Measurements from ENCODE around the gene MYO3B.

MYO3B gene

DNA sequence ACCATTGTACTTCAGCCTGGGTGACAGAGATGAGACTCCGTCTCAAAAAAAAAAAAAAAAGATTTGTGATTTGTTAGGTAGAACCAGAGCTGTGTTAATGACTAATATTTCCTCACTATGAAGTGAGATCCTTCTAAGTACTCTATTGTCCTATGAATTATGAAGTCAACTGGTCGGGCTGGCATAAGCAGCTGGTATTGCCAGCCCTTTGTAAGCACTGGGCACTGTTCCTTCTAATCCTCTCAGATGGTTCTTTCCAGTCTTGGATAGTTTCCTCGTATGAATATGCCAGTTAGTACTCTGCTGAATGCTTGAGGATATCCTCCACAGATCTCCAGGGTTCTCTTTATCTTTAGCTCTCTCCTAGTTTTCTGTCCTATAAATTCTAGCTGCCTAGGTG is 314.1 kb downstream of the MYO3B start:
- DNase-seq = no peak

DNA sequence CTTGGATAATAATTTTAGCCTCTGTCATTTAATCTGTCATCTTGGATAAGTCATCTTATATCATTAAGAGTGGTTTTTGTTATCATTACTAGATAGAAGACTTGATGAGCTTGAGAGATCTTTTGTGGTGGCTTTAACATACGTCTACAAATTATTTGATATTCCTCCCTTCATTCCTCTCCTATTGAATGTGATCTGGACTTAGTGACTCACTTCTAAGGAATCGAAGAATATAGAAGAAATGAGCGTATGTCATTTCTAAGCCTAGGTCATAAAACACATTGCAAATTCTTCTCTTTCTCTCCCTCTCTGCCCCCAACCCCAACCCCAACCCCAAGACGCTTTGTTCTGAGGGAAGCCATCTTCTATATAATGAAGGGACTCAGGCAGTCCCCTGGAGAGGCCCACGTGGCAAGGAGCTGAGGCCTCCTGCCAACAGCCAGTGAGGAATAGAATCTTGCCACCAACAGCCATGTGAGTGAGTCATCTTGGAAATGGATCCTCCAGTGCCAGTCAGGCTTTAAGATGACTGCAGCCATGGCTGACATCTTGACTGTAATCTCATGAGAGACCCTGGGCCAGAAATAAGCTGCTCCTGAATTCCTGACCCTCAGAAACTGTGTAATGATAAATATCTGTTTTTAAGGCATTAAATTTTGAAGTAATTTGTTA is 315.6 kb downstream of the MYO3B start:
- DNase-seq = no peak

GRCh38 chr2:170495896-170496295 is 317.9 kb downstream of the MYO3B start:
- no peak for DNase-seq

GRCh38 chr2:170498619-170499018 is 320.7 kb downstream of the MYO3B start:
- DNase-seq = peak; percentile 62

GRCh38 chr2:170500104-170500503 is 322.2 kb downstream of the MYO3B start:
- no peak for DNase-seq

GRCh38 chr2:170500770-170501169 is 322.8 kb downstream of the MYO3B start:
- no peak for DNase-seq

DNA sequence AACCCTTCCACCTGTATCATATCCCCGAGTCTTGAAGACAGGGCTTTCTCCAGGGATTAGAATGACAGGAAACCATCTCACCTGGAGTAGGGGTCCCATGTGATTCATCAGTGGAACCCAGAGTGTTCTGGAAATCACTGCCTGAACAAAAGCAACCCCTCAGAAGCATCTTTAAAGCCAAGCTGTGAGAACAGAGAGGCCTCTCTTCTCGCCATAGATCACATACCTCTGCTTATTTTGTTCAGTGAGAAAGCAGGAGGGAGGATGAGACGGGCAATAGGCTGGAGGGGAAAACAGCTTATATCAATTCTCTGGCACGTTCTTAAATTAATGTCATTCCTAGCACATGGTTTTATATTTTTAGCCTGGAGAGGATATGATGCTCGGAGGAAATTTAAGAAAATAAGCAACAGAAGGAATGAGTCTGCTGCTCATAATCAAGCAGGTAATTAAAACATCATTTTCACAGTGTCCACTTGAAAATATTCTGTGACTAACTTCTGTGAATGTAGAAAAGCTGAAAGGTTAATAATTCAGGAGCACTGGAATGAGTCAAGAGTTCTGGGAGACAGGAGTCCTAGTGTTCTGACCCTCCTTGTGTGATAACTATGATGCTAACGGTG is 323.6 kb downstream of the MYO3B start:
- no peak for DNase-seq

GRCh38 chr2:170502361-170503130 is 324.6 kb downstream of the MYO3B start:
- no peak for DNase-seq

DNA sequence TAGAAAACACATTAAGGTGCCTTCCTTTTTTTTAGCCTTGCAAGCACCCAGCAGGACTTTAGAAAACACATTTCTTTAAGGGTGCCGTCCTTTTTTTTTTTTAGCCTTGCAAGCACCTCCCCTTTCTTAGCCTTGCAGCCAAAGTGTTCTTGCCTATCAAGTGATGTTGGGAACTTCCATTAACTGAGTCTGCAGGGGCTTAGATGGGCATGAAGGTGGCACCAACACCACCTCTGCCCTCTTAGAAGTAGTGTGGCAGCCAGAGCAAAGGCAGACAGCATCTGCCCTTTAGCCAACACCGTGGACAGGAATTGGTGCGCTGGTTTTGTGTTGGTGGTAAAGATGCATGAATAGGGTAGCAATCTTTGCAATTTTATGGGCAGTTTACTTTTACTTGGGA is 325.6 kb downstream of the MYO3B start:
- DNase-seq = no peak

GRCh38 chr2:170503971-170504809 is 326.2 kb downstream of the MYO3B start:
- no peak for DNase-seq

DNA sequence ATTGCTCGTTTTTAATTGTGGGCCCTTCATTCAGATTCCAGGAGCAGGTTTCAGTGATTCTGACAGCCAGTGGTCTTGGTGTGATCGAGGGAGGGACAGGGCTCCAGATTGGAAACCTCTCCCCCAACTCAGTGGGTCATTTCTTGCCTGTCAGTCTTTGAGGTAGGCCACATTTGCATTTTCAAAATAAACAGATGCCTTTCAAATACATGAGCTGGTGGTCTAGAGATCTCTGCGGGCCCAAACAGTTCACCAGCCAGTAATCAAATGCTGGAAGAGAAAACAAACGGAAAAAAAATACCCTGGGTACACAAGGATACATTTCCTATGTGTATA is 326.8 kb downstream of the MYO3B start:
- DNase-seq = no peak

- DNase-seq = no peak
Observed at GRCh38 chr2:170505631-170506275, 327.8 kb downstream of the MYO3B start.

DNA sequence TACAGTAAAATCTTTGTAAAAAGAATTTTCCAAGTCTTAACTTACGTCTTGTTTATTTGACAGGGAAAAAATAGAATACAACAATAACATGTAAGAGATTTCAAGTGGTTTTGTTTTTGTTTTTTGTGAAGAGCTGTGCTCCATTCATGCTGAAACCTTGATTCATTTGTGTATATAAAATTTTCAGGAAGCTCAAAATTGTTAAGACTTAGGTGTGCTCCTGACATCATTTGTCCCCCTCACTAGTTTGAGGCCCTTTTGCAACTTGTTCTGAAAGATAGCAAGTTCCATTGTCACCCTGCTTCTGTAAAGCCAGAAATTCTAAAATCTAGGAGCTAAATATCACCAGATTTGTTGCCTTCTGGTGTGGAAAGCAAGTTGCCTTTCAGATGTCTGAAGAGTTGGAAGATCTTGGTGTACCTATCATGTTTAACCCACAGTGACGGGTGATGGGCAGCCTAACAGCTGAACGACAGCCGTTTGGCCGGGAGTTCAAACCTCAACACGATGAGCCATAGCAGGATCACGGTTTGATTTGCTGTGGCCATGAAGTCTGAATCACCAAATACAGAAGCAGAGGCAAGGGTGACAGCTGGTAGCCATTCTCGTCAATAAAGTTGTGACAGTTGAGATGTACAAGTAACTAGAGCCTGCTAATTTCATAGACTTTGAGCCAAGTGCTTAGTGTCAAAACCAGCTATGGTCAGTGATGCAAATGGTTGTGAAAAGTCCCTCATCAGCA is 331.7 kb downstream of the MYO3B start:
- DNase-seq = no peak

DNA sequence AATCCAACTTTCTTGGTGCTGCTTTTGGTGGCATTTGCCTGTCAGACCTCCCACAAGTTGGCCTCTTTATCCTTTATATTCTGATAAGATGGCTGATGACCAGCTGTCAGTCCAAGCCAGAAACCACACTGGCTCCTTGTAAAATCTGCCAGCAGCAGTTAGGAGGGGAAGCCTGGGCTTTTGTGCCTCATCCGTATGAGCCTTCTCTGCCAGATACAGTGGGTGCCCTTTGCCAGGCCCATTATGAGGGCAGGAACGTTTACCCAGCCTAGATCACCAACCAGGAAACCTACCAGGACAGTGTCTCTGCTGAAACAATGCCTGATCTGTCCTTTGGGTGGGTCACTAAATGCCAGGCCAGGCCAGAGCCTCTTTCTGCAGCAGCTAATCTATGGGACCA is 334.3 kb downstream of the MYO3B start:
- DNase-seq = no peak

GRCh38 chr2:170514140-170514539 is 336.2 kb downstream of the MYO3B start:
- DNase-seq = no peak

DNA sequence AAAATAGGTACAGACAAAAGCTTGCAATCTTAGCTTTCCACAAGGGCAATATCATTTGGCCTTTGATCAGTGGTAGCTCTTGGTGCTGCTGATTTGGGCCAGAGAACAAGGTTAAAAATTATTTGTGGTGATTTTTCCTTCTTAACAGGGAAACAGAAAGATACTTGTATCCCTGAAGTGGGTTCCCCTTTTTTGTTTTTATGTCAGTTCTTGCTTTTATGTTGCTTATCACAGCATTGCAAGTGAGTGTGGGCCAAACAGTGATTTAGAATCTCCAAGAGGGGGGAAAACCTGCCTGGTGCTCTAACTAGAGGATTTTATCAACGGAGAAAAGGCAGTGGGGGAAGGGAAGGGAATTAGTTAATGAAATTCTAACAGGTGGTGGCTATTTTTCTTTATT is 339.6 kb downstream of the MYO3B start:
- DNase-seq = no peak

DNA sequence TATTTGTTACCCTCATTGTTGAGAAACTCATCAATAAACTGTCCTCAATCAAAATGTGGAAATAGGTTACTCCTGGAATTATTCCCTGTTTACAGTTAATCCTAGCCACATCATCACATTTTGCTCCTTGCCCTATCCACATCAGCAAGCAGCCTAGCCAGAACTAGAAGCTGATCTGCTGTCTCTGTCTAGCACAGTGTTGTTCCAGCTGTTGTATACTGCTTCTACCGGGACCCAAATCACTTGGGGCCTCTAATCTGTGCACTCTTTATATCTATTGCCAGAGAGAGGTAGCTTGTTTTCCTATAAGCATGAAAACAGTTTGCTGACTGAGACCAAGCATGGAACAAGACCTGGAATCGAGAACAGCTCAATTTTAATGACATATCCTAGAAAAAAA is 341.0 kb downstream of the MYO3B start:
- no peak for DNase-seq

DNA sequence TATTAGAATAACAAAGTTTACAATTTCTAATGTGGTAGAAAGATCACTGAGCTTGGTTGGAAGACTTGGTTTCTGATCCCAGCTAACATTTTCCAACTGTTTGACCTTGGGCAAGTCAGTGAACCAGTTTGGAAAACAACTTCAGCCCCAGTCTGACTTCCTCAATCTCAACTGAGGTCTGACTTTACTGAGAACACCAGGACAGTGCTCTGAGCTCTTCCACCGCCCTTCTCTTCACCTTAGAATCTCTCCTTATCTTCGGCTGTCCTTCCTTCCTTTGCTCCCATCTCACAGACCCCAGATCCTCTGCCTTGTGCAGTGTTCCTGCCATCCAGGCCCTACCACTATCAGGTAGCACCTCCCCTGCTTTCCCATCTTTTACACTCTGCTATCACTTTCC is 343.4 kb downstream of the MYO3B start:
- DNase-seq = no peak

DNA sequence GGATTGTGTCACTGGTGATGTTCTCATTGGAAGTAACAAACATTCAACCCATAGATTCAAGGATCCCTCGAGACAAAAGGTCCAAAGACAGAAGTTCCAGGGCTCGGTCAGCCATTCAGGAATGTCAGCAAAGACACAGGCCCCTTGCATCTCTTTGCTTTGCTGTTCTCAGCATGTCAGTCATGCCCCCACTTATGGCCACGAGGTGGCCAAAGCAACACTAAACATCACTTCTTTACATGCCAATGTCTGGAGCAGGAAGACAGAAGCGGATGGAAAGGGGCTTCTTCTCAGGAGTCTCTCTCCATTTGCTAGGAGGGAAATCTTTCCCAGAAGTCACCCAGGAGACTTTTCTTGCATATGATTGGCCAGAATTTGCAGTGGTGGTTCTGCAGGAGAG is 345.6 kb downstream of the MYO3B start:
- no peak for DNase-seq

GRCh38 chr2:170524828-170525565 is 347.1 kb downstream of the MYO3B start:
- DNase-seq = no peak

- DNase-seq = no peak
Observed at GRCh38 chr2:170525566-170525900, 347.6 kb downstream of the MYO3B start.

All from DMS153 (cell line).